B cell (primary cell): ENCODE data around the gene RIT2. TPM values are rescaled to one million over a fixed set of nuclear protein-coding genes. Genes with fewer than 3 reads are reported as not detected.

ENCODE experiments used
- ATAC-seq: fragments of 200-7000 bp; cut with Tn5 transposase; one replicate; pipeline ENCODE4 v1.10.0; 2021; ENCODE audit warnings: low read depth, mild to moderate bottlenecking, moderate number of reproducible peaks, moderate library complexity
- CTCF ChIA-PET: fragments of 350-600 bp; sonication (Branson Sonifier 250); formaldehyde crosslinking; loops from one replicate; lab custom pipeline; 2021; ENCODE audit warnings: antibody characterized with exemption, inconsistent platforms; lab: Charles Lee
- POLR2A ChIA-PET: fragments of 350-600 bp; sonication (Branson Sonifier 250); formaldehyde crosslinking; loops from one replicate; lab custom pipeline; 2021; ENCODE audit warnings: antibody characterized with exemption; lab: Charles Lee
- DNase-seq: peaks from one replicate; pipeline ENCODE4 v3.0.0; 2013
- H2AFZ ChIP-seq: 2 replicates; pipeline ENCODE4 v1.6.1; 2012; ENCODE audit warnings: mild to moderate bottlenecking, low read depth, low read length; ENCODE audit not compliant: insufficient read depth, poor library complexity, severe bottlenecking
- H3K27ac ChIP-seq, 2 donors: 1 replicate in 1 of 2; 2 replicates in 1 of 2; pipeline ENCODE4 v1.5.1; 2012 to 2013; ENCODE audit warnings: low read length in 2 of 2, mild to moderate bottlenecking in 2 of 2, moderate library complexity in 1 of 2
- H3K27me3 ChIP-seq, 4 experiments: fragments of 200-600 bp in 1 of 4; sonication (generic) in 1 of 4; replicated peaks in 1 of 4; 1 replicate in 2 of 4; 2 replicates in 2 of 4; pipeline versions ENCODE4 v1.6.1 to v1.7.0; 2013 to 2016; ENCODE audit warnings: low read length in 3 of 4, mild to moderate bottlenecking in 2 of 4, mixed read lengths in 1 of 4, moderate library complexity in 1 of 4; ENCODE audit not compliant: insufficient read depth in 4 of 4, control insufficient read depth in 3 of 4; ENCODE audit errors: control extremely low read depth in 1 of 4
- H3K36me3 ChIP-seq, 2 experiments: replicated peaks in 1 of 2; 1 replicate in 1 of 2; 2 replicates in 1 of 2; pipeline versions ENCODE4 v1.6.1 to v1.7.1; 2013; ENCODE audit warnings: low read length in 1 of 2; ENCODE audit not compliant: insufficient read depth in 2 of 2, control insufficient read depth in 1 of 2; ENCODE audit errors: control extremely low read depth in 1 of 2, extremely low read depth in 1 of 2
- H3K4me1 ChIP-seq, 2 donors: fragments of 200-600 bp in 1 of 2; sonication (generic) in 1 of 2; 1 replicate in 1 of 2; 2 replicates in 1 of 2; pipeline versions ENCODE4 v1.5.1 to v1.6.1; 2013 to 2017; ENCODE audit warnings: low read length in 2 of 2; ENCODE audit not compliant: control insufficient read depth in 2 of 2, insufficient read depth in 2 of 2
- H3K4me2 ChIP-seq: replicated peaks from 2 replicates; pipeline ENCODE3; 2012; ENCODE audit warnings: mild to moderate bottlenecking, low read depth, low read length; ENCODE audit not compliant: poor library complexity, severe bottlenecking
- H3K4me3 ChIP-seq, 5 experiments: fragments of 200-600 bp in 1 of 5; sonication (generic) in 1 of 5; 1 replicate in 3 of 5; 2 replicates in 2 of 5; pipeline versions ENCODE4 v1.5.1 to v1.7.0; 2011 to 2016; ENCODE audit warnings: low read length in 4 of 5, mild to moderate bottlenecking in 4 of 5, low read depth in 2 of 5, control low read depth in 1 of 5, moderate library complexity in 1 of 5; ENCODE audit not compliant: insufficient read depth in 1 of 5; ENCODE audit errors: control extremely low read depth in 1 of 5, extremely low read depth in 1 of 5
- H3K79me2 ChIP-seq: fragments of 200-600 bp; sonication (generic); one replicate; pipeline ENCODE4 v1.6.0; 2016; ENCODE audit warnings: low read length; ENCODE audit not compliant: control insufficient read depth, insufficient read depth
- H3K9ac ChIP-seq: fragments of 200-600 bp; sonication (generic); 2 replicates; pipeline ENCODE4 v1.6.1; 2017; ENCODE audit warnings: mild to moderate bottlenecking, low read length, moderate library complexity
- H3K9me3 ChIP-seq, 3 donors: one replicate each; pipeline versions ENCODE4 v1.6.1 to v1.7.1; 2013; ENCODE audit warnings: low read length in 2 of 3; ENCODE audit not compliant: control insufficient read depth in 2 of 3, insufficient read depth in 1 of 3; ENCODE audit errors: control extremely low read depth in 1 of 3
- H4K20me1 ChIP-seq: 2 replicates; pipeline ENCODE4 v1.6.0; 2012; ENCODE audit warnings: mild to moderate bottlenecking, low read length; ENCODE audit not compliant: insufficient read depth, control insufficient read depth, poor library complexity, severe bottlenecking
- H3K27ac Mint-ChIP-seq: one replicate; pipeline ENCODE4 v1.8.0; 2021; ENCODE audit warnings: mixed read lengths
- H3K27me3 Mint-ChIP-seq: one replicate; pipeline ENCODE4 v1.8.0; 2021; ENCODE audit warnings: mixed read lengths
- H3K4me1 Mint-ChIP-seq: one replicate; pipeline ENCODE4 v1.8.0; 2021; ENCODE audit warnings: mixed read lengths
- H3K4me3 Mint-ChIP-seq: one replicate; pipeline ENCODE4 v1.8.0; 2021; ENCODE audit warnings: mixed read lengths
- H3K9me3 Mint-ChIP-seq: one replicate; pipeline ENCODE4 v1.8.0; 2022; ENCODE audit warnings: mixed read lengths; ENCODE audit not compliant: insufficient read depth
- CTCF ChIP-seq: fragments of 200-600 bp; IDR thresholded peaks from one replicate; pipeline ENCODE4 v1.8.0; 2022; ENCODE audit warnings: antibody characterized with exemption, mild to moderate bottlenecking
- EZH2 ChIP-seq: IDR thresholded peaks from 2 replicates; pipeline ENCODE4 v1.6.1; 2012; ENCODE audit warnings: borderline replicate concordance, low read depth, mild to moderate bottlenecking, moderate library complexity, low read length; ENCODE audit not compliant: insufficient read depth, poor library complexity, severe bottlenecking
- WGBS: methylation state at CpG from one replicate; pipeline ENCODE4 v1.1.5; 2013; ENCODE audit warnings: missing lambda C conversion rate; ENCODE audit not compliant: insufficient coverage; 5-methylcytosine and 5-hydroxymethylcytosine counted together
- intact Hi-C: fragments of 100-400 bp; cut with micrococcal nuclease; formaldehyde crosslinking; loops from one replicate; pipeline ENCODE4 v1.10.0; 2022
- polyA plus RNA-seq: library from polyadenylated mRNA; depleted of rRNA; stranded (reverse); fragments of >200 nt; gene quantifications from 2 replicates; pipeline ENCODE4 v1.2.3, GENCODE V29; 2012
- total RNA-seq, 2 donors: library from RNA; stranded (reverse); fragments of 120-200 nt in 1 of 2; gene quantifications; 1 replicate in 1 of 2; 2 replicates in 1 of 2; pipeline versions ENCODE4 v1.2.3 to v1.2.4, GENCODE V29; 2013 to 2022

RIT2 gene
- total and polyA plus RNA-seq, 2 donors (not counting 1 experiment from before 2014, with no cell fraction given): not detected

GRCh38 chr18:42922363-42922762, 193.1 kb downstream of the RIT2 start:
- Mint-ChIP-seq H3K4me1 (no peaks in the 10 kb centered on the region), H3K27ac (no peak overlapping the region), H3K4me3 (no peak overlapping the region), H3K27me3 (no peaks in the 10 kb centered on the region), H3K9me3 (no peaks in the 10 kb centered on the region)
- TF ChIP-seq EZH2 (no peak), CTCF (no peak)
- H3K27me3 ChIP-seq: no peaks in the 10 kb centered on the region
- no peaks in the 10 kb centered on the region for H3K36me3 ChIP-seq
- no peak overlapping the region for H3K4me3 ChIP-seq
- ChIA-PET POLR2A (no interaction called here), CTCF (no interaction called here)
- DNase-seq: no peak
- H3K9me3 ChIP-seq: no peaks in the 10 kb centered on the region
- H4K20me1 ChIP-seq: no peaks in the 10 kb centered on the region
- no peaks in the 10 kb centered on the region for H3K79me2 ChIP-seq
- H3K4me1 ChIP-seq: no peaks in the 10 kb centered on the region
- no peak for ATAC-seq
- no CpG with 5 or more reads among the region's 3 CpGs for WGBS
- no peak overlapping the region for H3K9ac ChIP-seq
- H2AFZ ChIP-seq: no peak overlapping the region
- H3K27ac ChIP-seq: no peak overlapping the region
- no peak overlapping the region for H3K4me2 ChIP-seq
- intact Hi-C loops: no loop called here

GRCh38 chr18:42921226-42921737, 194.2 kb downstream of the RIT2 start:
- Mint-ChIP-seq H3K27me3 (no peaks in the 10 kb centered on the region), H3K4me3 (no peak overlapping the region), H3K27ac (no peak overlapping the region), H3K4me1 (no peaks in the 10 kb centered on the region), H3K9me3 (no peaks in the 10 kb centered on the region)
- Histone ChIP-seq H3K9ac (no peak overlapping the region), H3K4me1 (no peaks in the 10 kb centered on the region), H4K20me1 (no peaks in the 10 kb centered on the region), H3K4me3 (no peak overlapping the region), H3K79me2 (no peaks in the 10 kb centered on the region), H3K27ac (no peak overlapping the region), H3K9me3 (no peaks in the 10 kb centered on the region), H3K4me2 (no peak overlapping the region), H3K27me3 (no peaks in the 10 kb centered on the region), H3K36me3 (no peaks in the 10 kb centered on the region), H2AFZ (no peak overlapping the region)
- intact Hi-C loops: no loop called here
- TF ChIP-seq EZH2: no peak
- no peak for TF ChIP-seq CTCF
- ATAC-seq (no peak), DNase-seq (no peak)
- ChIA-PET POLR2A (no interaction called here), CTCF (no interaction called here)
- WGBS: no CpG with 5 or more reads among the region's 1 CpG
